HG03066 (cell line): ENCODE measurements around the gene S100A9.

Experiments
- ATAC-seq: cut with Tn5 transposase; IDR thresholded peaks from one replicate; pipeline ENCODE4 v1.9.1; 2021; ENCODE audit warnings: low read depth; ENCODE audit not compliant: unreplicated experiment

S100A9 gene

GRCh38 chr1:153359241-153359640 is 1.6 kb downstream of the S100A9 start:
- no peak for ATAC-seq

- no peak for ATAC-seq
Measured at GRCh38 chr1:153360190-153360589, 2.5 kb downstream of the S100A9 start.

- no peak for ATAC-seq
Measured at GRCh38 chr1:153360592-153361479, 3.2 kb downstream of the S100A9 start.

GRCh38 chr1:153361480-153362109 is 3.9 kb downstream of the S100A9 start:
- no peak for ATAC-seq

- ATAC-seq, result no peak
Measured at GRCh38 chr1:153362187-153362775, 4.6 kb downstream of the S100A9 start.

- no peak for ATAC-seq
Measured at GRCh38 chr1:153363641-153364040, 6.0 kb downstream of the S100A9 start.

GRCh38 chr1:153364156-153364555 is 6.5 kb downstream of the S100A9 start:
- no peak for ATAC-seq

- no peak for ATAC-seq
Measured at GRCh38 chr1:153364766-153365666, 7.4 kb downstream of the S100A9 start.

GRCh38 chr1:153365696-153366095 is 8.0 kb downstream of the S100A9 start:
- ATAC-seq, result no peak

- no peak for ATAC-seq
Measured at GRCh38 chr1:153366261-153366660, 8.6 kb downstream of the S100A9 start.

- ATAC-seq, result no peak
Measured at GRCh38 chr1:153367090-153367489, 9.4 kb downstream of the S100A9 start.

GRCh38 chr1:153368495-153368894 is 10.8 kb downstream of the S100A9 start:
- no peak for ATAC-seq

GRCh38 chr1:153370146-153370545 is 12.5 kb downstream of the S100A9 start:
- ATAC-seq, result no peak

GRCh38 chr1:153371231-153371630 is 13.6 kb downstream of the S100A9 start:
- no peak for ATAC-seq

GRCh38 chr1:153372571-153372970 is 14.9 kb downstream of the S100A9 start:
- ATAC-seq, result no peak

- no peak for ATAC-seq
Measured at GRCh38 chr1:153374071-153374470, 16.4 kb downstream of the S100A9 start.

GRCh38 chr1:153375511-153375910 is 17.9 kb downstream of the S100A9 start, which contains the start of gene S100A12:
TSS of gene S100A12 (minus strand) at chr1:153375621. CDS start at chr1:153374592, 1,029 bp downstream.
- ATAC-seq, result no peak

GRCh38 chr1:153379591-153379990 is 21.9 kb downstream of the S100A9 start:
- ATAC-seq, result no peak

GRCh38 chr1:153380711-153381110 is 23.1 kb downstream of the S100A9 start:
- no peak for ATAC-seq

- no peak for ATAC-seq
Measured at GRCh38 chr1:153384958-153385580, 27.4 kb downstream of the S100A9 start.
